ENCODE data around the gene RCVRN.
A peak's percentile ranks its signal among the peaks of the same experiment; 100 is the strongest.

Gene RCVRN

GRCh38 chr17:9941305-9941704 lies 36.2 kb upstream of the RCVRN start:
- no peak overlapping the region for H3K27ac ChIP-seq
- H3K4me3 ChIP-seq: no peak overlapping the region
- DNase-seq (ENCODE audit: low spot score): no peak
- no peak for TF ChIP-seq CTCF (IDR thresholded peaks at IDR 0.05)

- Histone ChIP-seq H3K4me3 (no peak overlapping the region), H3K27ac (no peak overlapping the region)
- TF ChIP-seq CTCF (IDR thresholded peaks at IDR 0.05): no peak
- DNase-seq (ENCODE audit: low spot score): no peak
Measured at GRCh38 chr17:9940841-9941240, 35.8 kb upstream of the RCVRN start.

GRCh38 chr17:9938764-9939163 lies 33.7 kb upstream of the RCVRN start:
- no peak for DNase-seq (ENCODE audit: low spot score)
- no peak overlapping the region for H3K27ac ChIP-seq
- TF ChIP-seq CTCF (IDR thresholded peaks at IDR 0.05): no peak
- no peak overlapping the region for H3K4me3 ChIP-seq

- Histone ChIP-seq H3K4me3 (no peak overlapping the region), H3K27ac (no peak overlapping the region)
- no peak for DNase-seq (ENCODE audit: low spot score)
- TF ChIP-seq CTCF (IDR thresholded peaks at IDR 0.05): no peak
Measured at GRCh38 chr17:9937901-9938300, 32.8 kb upstream of the RCVRN start.

- DNase-seq (ENCODE audit: low spot score): no peak
- Histone ChIP-seq H3K27ac (no peak overlapping the region), H3K4me3 (no peak overlapping the region)
- no peak for TF ChIP-seq CTCF (IDR thresholded peaks at IDR 0.05)
Measured at GRCh38 chr17:9937241-9937761, 32.2 kb upstream of the RCVRN start.

- H3K27ac ChIP-seq: peak overlapping the region in 1 of 2 donors; percentile 32
- TF ChIP-seq CTCF (IDR thresholded peaks at IDR 0.05): no peak
- H3K4me3 ChIP-seq: no peak overlapping the region
- no peak for DNase-seq (ENCODE audit: low spot score)
Measured at GRCh38 chr17:9936095-9936494, 31.0 kb upstream of the RCVRN start.

GRCh38 chr17:9935408-9935807 lies 30.3 kb upstream of the RCVRN start:
- no peak for DNase-seq (ENCODE audit: low spot score)
- peak overlapping the region in 1 of 2 donors; percentile 32 for H3K27ac ChIP-seq
- no peak for TF ChIP-seq CTCF (IDR thresholded peaks at IDR 0.05)

More at GRCh38 chr17:9935408-9935807, 30.3 kb upstream of the RCVRN start:
- no peak overlapping the region for H3K4me3 ChIP-seq
